SKM-1 treated with dmso at 0.1 percent for 144 hours (cell line): ENCODE data around the gene TEX13B.

Experiments
- DNase-seq: peaks from one replicate; lab custom pipeline; 2025; ENCODE audit not compliant: unreplicated experiment; lab: John Stamatoyannopoulos, UW

The TEX13B gene

GRCh38 chrX:107940095-107940494 lies 42.1 kb downstream of the TEX13B start:
- DNase-seq, result no peak

GRCh38 chrX:107936434-107936730 lies 45.8 kb downstream of the TEX13B start:
- DNase-seq, result no peak

GRCh38 chrX:107935664-107936433 lies 46.3 kb downstream of the TEX13B start:
- no peak for DNase-seq

- no peak for DNase-seq
Measured at GRCh38 chrX:107935200-107935599, 47.0 kb downstream of the TEX13B start.

GRCh38 chrX:107934262-107934661 lies 47.9 kb downstream of the TEX13B start:
- no peak for DNase-seq
